NCI-H524 (cell line): ENCODE data around the gene PARP8.
"Not testable (repeated sequence)": the region's sequence is repeated elsewhere in the genome, so short reads cannot be mapped to it uniquely, and the experiment has no call there.

ENCODE experiments used
- DNase-seq, 2 experiments: peaks; one replicate each; lab custom pipeline; 2025; lab: John Stamatoyannopoulos, UW

The PARP8 gene

DNA sequence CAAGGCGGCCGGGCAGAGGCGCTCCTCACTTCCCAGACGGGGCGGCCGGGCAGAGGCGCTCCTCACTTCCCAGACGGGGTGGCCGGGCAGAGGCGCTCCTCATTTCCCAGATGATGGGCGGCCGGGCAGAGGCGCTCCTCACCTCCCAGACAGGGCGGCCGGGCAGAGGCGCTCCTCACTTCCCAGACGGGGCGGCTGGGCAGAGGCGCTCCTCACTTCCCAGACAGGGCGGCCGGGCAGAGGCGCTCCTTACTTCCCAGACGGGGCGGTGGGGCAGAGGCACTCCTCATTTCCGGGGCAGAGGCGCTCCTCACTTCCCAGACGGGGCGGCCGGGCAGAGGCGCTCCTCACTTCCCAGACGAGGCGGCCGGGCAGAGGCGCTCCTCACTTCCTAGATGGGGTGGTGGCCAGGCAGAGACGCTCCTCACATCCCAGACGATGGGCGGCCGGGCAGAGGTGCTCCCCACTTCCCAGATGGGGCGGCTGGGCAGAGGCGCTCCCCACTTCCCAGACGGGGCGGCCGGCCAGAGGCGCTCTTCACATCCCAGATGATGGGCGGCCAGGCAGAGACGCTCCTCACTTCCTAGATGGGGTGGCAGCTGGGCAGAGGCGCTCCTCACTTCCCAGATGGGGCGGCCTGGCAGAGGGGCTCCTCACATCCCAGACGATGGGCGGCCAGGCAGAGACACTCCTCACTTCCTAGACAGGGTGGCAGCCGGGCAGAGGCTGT, 108.2 kb downstream of the PARP8 start:
- DNase-seq: not testable (repeated sequence)

DNA sequence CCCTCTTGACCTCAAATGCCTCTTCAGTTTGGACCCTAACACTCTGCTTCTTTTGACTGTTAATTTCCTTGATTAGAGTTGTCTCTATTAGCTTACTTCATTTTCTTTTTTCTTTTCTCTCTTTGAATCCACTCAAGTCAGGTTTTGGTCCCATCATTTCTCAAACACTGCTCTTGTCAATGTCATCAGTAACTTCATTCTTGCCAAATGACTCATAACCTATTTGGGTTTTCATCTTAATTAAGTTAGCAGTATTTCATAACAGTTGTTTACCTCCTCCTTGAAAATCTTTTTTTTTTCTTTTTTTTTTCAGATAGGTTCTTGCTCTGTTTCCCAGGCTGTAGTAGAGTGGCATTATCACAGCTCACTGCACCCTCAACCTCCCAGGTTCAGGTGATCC, 119.6 kb downstream of the PARP8 start:
- no peak for DNase-seq

DNA sequence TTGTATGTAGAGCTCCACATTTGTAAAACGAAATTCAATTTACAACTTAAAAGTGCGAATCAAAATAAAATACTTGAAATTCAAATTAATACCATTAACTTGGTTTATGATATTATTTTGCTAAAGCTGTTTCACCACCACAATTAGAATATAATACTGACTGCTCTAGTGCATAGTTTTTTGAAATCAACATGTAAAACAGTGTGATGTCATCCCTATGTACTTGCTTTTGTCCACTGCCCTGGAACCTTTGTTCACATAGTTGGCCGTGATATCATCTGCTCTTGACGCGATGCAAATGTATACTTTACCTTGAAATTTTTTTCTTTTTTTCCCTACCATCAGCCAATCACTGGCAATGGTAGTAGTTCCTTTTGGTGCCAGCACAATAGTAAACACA, 125.4 kb downstream of the PARP8 start:
- no peak for DNase-seq

DNA sequence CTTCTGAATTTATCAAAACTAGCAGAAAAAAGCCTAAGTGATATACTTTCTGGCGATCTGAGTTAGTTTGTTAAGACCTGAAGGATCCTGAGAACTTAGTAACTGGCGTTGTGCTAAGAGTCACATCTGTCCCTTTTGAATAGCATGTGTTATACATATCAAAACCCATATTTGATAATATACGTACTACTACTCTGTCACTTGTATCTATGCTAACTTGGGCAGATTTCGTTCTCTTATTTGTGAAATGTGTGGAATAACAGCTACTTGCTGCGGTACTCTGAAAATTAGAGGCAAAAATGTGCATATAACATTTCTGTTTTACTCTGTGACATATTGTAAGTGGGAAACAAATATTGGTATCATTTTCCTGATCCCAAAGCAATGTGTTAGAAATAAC, 126.4 kb downstream of the PARP8 start:
- DNase-seq: no peak

DNA sequence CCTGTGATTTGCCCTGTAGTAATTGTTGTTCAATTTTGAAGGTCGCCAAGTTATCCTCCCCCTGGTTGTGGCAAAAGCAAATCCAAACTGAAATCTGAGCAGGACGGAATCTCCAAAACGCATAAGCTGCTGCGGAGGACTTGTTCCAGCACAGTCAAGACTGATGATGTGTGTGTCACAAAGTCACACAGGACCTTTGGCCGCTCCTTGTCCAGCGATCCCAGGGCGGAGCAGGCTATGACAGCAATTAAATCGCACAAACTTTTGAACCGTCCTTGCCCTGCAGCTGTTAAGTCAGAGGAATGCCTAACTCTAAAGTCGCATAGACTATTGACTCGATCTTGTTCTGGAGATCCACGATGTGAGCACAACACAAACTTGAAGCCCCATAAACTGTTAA, 128.4 kb downstream of the PARP8 start:
- DNase-seq: no peak

DNA sequence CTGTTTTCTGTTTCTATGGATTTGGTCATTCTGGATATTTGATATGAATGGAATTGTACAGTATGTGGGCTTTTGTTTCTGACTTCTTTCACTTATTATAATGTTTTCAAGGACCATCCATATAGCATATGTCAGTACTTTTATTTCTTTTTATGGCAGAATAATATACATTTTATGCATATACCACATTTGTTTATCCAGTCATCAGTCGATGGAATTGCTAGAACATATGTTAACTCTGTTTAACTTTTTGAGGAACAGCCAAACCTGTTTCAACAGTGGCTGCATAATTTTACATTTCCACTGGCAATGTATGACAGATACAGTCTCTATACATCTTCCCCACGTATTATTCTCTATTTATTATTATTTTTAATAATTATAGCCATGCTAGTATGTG, 131.6 kb downstream of the PARP8 start:
- DNase-seq: no peak

DNA sequence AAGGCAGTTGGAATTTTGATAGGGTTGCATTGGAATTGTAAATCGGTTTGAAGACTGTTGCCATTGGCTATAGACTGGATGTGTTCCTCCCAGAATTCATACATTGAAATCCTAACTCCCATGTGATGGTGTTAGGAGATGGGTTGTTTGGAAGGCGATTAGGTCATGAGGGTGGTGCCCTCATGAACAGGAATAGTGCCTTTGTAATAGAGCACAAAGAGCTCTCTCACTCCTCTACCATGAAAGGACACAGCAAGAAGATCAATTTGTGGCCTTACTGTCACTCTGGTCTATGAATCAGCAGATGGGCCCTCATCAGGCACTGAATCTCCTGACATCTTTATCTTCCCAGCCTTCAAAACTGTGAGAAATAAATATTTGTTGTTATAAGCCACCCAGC, 133.2 kb downstream of the PARP8 start:
- DNase-seq: no peak

DNA sequence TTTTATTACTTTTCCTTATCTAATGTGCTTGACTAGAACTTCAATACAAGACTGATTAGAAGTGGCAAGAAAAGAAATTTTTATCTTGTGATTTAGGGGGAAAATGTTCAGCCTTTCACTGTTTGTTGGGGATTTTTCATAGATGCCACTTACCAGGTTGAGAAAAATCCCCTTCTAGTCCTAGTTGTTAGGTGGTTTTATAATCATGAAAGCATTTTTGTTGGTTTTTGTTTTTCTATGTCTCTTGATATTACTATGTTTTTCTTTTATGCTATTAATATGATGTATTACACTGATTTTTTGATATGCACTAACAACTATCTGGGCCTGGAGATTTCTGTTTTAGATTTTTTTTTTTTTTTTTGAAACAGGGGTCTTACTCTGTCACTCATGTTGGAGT, 134.0 kb downstream of the PARP8 start:
- no peak for DNase-seq

DNA sequence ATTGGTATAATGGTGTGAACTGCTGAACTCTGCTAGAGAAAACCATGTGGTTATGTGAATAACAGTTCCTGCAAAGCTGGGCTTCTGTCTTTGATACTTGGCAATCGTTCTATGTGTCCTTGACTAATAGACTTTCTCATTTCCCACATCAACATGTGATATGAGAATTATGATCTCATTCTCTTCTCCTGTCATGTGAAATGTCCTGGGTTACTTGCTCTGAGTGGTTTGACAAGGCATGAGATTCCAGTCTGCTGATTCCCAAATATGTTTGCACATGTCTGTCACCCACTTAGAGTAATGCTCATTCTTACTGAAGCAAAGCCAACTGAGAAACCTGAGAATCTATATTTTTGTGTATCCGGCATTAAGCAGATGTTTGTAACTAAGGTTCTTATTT, 141.2 kb downstream of the PARP8 start:
- DNase-seq: no peak

DNA sequence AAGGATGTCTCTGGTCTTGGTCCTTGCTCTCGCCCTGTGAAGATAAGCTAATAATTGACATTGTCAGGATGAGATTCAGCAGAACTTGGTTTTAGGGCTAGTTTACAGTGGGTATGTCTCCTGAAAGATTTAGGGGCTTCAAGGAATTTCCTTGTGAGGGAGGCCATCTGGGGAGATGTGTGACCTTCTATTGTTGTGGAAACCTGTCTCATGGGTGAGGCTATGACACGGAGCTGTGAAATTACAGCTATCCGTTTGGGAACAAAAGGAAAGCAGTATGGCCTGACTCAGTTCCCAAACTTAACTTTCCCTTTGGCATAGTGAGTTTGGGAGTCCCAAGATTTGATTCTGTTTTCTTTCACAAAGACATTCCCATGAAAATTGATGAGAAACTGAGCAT, 142.0 kb downstream of the PARP8 start:
- DNase-seq: no peak

DNA sequence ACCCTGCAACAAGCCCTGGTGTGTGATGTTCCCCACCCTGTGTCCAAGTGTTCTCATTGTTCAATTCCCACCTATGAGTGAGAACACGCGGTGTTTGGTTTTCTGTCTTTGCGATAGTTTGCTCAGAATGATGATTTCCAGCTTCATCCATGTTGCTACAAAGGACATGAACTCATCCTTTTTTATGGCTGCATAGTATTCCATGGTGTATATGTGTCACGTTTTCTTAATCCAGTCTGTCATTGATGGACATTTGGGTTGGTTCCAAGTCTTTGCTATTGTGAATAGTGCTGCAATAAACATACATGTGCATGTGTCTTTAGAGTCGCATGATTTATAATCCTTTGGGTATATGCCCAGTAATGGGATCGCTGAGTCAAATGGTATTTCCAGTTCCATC, 145.3 kb downstream of the PARP8 start:
- not testable (repeated sequence) for DNase-seq

DNA sequence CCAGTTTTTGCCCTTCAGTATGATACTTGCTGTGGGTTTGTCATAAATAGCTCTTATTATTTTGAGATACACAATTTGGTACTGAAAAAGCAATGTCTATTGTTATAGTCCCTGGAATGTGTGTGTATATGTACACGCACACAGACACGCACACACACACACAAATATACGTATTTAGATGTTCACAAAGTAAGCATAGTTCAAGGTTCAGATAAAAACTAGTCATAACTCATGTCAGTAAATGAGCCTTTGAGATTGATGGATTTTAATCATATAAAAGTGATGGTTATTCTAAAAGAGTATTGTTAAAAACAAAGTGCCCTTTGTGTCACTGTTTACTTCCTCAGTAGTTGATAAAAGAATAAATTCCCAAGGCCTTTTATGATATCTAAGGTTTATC, 147.3 kb downstream of the PARP8 start:
- no peak for DNase-seq

DNA sequence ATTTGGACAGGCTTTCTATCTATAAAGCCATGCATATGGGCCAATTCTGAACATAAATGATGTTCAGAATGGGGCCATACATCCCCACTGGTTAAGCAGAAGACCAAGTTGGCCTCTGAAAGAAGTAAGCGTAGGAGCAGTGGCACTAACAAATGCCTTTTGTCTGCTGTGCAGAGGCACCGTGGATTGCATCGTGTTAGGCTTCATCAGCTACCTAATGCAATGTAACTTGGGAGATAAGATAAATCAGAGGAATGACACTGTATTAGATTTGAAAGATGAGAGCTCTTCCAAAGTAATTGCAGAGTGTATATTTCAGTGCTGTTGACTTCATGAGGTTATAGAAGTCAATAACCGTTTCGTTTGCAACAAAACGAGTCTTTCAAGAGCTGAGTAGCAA, 148.1 kb downstream of the PARP8 start:
- no peak for DNase-seq

DNA sequence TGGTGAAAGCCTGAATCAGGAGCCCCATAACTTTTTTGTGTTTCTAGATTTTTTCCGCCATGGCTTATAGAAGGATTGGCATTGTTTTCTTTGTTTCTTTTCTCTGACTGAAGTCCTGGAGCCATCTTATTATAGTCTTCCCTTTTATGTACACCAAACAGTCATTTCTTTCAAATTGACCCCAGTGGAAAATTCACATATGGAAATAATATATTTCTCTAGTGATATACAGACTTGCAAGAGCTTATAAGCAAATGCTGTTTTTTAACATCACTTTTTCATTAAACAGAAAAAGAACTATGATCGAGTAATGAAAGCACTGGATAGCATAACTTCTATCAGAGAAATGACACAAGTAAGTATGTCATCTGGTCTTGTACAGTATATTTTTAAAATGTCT, 155.6 kb downstream of the PARP8 start:
- no peak for DNase-seq

DNA sequence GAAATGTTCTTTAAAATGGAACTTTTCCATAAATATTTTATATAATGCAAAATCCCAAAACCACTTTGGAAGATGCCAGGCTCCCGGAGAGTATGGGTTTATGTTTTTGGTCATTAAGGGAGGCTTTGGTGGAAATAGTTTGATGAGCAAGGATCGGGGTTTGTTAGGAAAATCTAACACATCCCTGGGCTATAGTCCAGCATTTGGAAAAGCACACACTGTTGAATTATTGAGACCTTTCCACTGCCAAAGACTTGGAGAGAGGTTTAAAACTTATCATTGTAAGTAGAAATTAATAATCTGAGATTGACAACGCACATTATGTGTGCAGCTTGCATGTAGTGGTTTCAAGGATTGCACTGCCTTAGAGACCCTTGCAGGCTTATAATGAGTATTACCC, 156.3 kb downstream of the PARP8 start:
- no peak for DNase-seq

DNA sequence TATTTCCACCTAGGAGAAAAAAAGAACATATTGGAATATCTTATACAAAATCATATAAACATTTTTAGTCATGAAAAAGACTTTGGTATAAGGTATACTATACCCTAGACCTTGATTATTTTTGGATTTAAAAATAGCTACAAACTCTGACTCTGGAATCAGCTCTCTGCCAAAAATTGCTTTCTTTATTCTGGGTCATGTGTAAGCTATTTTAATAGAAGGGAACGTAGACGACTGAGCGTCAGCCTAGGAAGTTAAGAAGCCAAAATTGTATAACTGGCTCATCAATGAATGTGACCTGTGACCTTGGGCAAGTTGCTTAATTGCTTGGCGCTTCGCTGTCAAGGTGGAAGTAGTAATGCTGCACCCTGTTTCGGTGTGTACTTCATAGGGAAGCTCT, 157.1 kb downstream of the PARP8 start:
- no peak for DNase-seq

DNA sequence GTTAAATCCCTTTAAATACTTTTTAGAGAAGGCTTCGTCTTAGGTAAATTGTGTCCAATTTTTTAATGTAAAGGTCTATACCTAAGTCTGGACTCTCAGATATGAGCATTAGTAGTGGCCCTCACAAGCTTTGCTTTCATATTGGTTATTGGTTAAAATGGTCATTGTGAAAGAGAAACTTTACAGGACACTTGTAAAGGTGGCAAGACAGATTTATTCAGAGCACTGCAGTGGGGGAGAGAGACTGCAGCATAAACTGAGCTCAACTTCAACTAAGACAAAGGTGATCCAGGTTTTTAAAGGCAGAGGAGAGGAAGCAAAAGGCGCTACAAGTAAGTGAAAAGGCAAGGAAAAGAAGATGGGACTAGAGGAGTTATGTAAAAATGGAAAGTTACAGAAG, 157.7 kb downstream of the PARP8 start:
- no peak for DNase-seq

DNA sequence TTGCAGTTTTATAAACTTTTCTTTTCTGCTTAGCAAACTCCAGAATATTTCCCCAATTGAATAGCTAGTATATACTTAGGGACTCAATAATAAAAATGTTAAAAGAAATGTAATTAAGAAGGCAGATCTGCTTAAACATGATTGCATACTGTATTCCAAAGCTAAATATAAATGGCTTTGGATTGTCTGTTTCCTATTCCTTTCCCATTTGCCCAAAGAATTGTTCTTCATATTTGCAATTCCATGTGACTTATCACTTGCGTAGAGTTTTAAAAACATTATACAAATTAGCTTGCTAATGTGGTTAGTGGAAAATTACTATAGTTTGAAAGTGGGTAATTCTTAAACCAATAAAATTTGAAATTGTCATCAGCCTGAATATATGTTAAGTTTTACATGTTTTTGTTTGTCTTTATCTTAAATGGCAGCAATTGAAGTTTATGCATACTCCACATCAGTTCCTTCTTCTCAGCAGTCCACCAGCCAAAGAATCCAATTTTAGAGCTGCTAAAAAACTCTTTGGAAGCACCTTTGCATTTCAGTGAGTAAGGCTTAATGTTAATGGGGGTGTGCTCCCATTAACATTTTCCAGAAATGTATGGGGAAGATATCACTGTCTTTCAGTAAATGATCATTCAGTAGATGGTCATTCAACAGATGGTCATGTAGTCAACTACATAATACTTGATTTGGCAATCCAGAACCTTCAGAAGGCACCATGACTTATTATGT, 161.2 kb downstream of the PARP8 start:
- no peak for DNase-seq

DNA sequence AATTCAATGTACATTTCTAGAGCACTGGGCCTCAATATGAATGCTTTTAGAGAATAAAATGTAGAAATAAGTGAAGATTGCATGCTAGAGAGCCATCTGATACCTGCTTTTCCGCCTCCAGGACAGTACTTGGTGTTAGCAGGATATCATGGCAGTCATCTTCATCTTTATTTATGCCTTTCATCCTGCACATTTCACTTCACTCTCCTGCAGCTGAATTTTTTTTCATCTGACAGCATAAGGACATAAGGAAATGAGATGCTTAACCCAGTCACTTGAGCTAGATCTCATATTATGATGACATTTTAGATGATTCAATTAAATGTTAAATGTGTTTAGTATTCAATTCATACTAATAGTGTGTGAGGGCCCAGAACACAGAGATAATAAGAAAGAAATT, 162.6 kb downstream of the PARP8 start:
- no peak for DNase-seq

DNA sequence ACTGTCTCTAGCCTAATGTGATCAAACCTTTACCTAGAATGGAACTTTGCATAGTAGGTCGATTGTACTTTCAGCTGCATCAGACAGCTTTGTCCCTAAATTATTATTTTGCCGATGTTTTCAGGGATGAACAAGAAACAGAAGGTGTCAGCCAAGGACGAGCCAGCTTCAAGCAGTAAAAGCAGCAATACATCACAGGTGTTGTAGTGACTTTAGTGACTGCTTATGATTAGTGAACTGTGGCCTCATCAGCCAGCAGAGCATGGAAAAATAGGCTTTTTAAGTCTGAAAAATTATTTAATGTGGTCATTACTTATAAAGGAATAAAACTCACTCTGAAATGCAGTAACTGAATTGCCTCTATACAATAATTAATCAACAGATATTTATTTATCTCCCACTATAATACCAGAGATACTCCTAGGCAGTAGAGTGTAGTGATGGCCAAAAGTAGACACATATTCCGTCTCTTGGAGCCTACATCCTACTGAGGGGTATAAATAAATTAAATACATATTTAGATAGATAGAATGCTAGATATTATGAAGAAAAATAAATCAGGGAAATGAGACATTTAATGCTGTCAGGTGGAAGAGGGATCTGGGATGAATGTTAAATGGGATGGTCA, 166.3 kb downstream of the PARP8 start:
- no peak for DNase-seq

DNA sequence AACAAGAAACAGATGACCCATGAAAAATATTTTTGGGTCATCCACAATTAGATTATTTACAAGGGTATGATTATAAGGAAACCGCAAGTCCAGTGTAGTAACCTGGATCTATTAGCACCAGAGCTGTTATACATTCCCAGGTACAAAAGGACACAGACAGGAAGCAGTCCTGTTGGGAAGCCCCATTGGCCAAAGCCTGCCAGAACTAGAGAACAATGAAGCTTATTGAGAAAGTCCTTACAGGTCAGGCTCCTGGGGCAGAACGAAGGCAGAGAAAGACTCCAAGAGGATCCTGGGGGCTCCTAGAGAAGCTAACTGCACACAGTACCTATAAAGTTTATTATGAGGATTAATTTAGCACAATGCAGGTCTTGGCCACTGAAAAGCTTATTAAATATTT, 169.9 kb downstream of the PARP8 start:
- DNase-seq: no peak

DNA sequence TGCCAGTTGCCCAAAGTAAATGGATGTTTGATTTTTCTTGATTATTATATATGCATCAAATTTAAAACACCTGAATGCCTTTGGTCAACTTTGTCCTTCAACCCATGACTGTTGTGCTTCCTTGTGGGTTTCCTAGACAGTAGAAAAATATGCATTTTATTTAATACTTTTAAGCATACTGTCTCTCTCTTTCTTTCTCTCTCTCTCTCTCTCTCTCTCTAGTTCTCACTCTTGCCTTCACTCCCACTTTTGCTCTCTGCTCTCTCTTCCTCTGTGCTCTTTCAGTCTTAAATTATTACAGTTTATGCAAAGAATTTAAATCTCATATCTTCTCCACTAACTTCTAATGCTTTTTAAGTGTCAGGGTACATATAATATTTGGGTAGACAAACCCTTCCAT, 173.0 kb downstream of the PARP8 start:
- no peak for DNase-seq

DNA sequence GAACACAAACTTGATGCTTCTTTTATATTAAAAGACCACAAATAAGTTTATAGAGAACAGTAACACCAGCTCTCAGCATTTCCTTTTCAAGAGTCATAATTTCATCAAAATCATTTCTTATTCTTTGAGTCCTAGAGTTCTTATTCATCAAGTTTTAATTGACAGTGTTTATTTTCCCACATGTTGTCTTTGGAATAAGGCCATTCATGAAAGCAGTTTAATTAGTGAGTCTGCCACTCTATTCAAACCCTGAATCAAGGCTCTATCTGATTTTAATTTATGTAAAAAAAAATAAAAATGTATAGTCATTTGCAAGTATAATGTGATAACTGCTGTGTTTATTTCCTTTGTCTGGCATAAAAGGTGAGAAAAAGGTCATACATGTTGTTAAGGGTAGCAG, 176.7 kb downstream of the PARP8 start:
- no peak for DNase-seq

DNA sequence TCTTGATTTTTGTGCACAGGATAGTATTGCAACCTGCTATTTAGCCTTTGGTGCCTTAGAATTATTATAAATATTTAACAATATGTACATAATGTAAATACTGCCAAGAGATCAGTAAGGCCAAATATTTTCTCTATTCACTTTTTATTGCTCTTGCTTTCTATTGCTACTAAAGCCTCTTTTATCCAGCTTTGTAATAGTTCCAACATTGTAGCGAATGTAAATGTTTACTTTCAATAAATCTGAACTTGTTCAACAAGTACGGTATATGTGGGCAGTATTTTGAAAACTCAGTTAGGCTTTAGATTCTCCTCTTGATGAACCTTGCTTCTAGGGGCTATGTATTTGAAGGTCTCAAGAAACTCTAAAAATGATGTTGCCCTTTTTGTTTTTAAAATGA, 179.8 kb downstream of the PARP8 start:
- DNase-seq: no peak
